SKM-1 (cell line): Measurements from ENCODE around the gene GTF2A1L.

Experiments
- DNase-seq: peaks from one replicate; lab custom pipeline; 2025; ENCODE audit not compliant: unreplicated experiment; lab: John Stamatoyannopoulos, UW

Gene GTF2A1L

DNA sequence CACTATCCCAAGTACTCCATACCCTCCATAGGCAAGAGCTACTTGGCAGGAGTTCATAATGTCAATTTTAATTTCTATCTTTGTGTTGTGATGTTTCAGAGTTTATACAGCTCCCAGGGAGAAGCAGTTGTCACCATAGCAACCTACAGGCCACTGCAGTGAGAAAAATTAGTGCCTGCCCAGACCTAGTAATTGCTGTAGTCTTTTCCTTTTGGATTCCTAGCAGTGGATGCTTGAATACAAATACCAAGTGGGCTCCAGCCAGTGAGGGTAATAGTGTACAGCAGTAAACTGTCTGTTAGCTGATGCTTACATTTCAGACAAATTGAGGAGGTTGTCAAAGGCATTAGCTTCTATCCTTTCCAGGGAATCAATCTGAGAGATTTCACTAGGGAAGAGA, 111.2 kb downstream of the GTF2A1L start:
- no peak for DNase-seq
